ENCODE measurements around the gene TNNT2. TPM values are rescaled to one million over a fixed set of nuclear protein-coding genes. Genes with fewer than 3 reads are reported as not detected.

Gene TNNT2
- not detected in 2 replicates for total RNA-seq (2014; rRNA removed; shearing (Covaris generic); ENCODE audit: low replicate concordance)

DNA sequence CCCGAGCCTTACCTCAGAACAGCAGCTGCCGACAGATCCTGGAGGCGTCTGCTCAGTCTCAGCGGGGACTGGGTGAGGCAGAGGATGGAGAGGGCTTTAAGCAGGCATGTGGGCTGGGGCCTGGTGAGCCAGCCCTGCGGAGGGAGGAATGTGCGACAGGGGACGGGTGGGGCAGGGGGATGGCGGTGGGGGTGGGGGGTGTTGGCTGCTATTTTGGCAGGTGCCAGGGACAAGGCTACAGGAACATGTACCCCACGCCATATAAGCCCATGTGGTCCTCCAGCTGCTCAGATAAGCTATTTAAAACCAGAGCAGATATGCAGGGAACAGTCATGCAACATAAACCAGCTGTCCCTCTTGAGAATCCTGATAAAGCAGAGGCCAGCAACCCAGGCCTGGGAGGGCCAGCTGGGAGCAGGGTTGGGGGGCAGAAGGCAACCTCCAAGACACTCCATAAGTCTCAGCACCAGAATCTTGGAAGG is at the start of gene TNNT2:
TNNT2 (minus strand) TSS at position 70 of the 482 bp plus-strand sequence. CDS start 4,426 bp downstream, outside the sequence.
- Histone ChIP-seq H3K4me3 (no peak within 1 kb of the TSS), H3K9me3 (no peaks in the 10 kb centered on the region), H3K36me3 (no peaks in the 10 kb centered on the region), H3K27me3 (peaks cover 26% of the 10 kb centered on the region)
- no peak for DNase-seq

DNA sequence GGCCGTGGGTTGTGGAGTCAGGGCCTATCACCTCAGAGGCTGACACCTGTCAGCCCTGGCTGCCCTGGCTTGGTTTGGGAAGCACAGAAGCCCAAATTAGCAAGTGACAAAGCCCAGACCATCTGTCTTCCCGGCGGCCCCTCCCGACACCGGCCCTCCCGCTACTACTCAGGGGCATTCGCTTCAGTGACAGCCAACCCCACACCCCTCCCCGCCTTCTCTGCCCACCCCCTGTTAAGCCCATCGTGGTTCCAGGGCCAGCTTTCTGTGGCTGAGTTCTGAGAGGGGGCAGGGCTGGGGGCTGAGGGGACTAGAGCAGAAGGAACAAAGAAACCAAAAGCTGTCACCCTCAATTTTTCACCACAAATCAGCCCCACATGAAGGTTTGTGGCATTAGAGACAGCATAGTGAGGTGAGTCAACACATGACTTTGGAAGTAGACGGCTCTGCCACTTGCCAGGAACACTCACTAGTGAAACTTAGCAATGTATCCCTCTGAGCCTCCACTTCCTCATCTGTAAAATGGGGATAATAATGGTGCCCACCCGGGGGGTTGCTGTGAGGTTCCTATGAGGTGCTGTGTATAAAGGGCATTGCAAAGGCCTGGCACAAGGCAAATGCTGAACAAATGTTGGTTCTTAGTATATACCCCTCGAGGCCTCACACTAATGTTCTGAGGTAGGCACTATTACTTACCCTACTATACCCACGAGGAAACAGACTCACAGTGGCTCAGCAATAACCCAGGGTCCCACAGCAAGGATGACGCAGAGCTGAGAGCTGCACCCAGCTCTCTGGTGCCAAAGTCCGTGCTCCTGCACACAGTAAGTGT is 49.2 kb upstream of the TNNT2 start:
- Histone ChIP-seq H3K9me3 (no peaks in the 10 kb centered on the region), H3K27me3 (no peaks in the 10 kb centered on the region), H3K36me3 (no peaks in the 10 kb centered on the region), H3K4me3 (no peak overlapping the region)
- DNase-seq, result no peak

DNA sequence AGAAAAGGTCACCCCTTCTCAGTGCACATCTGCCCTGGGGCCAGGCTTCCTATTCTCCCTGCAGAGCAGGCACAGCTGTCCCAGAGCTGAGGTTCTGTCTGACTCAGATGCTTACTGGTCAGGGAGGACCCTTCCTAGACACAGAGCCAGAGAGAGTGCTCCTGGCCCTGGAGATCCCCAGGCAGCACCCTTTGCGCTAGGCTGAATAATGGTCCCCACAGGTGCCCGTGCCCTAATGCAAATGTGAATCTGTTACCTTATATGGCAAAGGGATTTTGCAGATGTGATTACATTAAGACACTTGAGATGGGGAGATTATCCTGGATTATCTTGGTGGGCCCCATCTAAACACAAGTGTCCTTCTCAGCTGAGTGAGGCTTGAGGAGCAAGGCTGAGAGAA is 46.7 kb upstream of the TNNT2 start:
- DNase-seq, result no peak
- H3K27me3 ChIP-seq, result no peaks in the 10 kb centered on the region
- H3K4me3 ChIP-seq, result no peak overlapping the region
- H3K9me3 ChIP-seq, result no peaks in the 10 kb centered on the region
- no peaks in the 10 kb centered on the region for H3K36me3 ChIP-seq

DNA sequence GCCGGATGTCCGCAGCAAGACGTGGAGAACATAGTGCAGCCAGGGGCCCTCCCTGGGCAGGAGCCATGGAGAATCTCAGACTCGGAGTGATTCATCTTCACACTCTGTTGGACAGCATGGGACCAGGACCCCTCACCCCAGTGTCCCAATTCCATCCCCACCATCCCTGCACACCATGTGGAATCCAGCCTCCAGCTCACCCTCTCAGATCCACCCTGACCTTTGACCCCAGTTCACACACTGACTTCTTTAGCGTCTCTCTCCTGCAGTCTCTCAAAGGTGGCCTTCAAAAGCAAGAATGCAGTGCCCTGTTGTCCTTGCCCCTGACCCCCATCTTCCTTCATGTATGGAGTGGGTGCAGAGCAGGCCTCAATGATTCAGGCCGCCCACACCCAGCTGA is 46.2 kb upstream of the TNNT2 start:
- H3K36me3 ChIP-seq, result no peaks in the 10 kb centered on the region
- no peaks in the 10 kb centered on the region for H3K27me3 ChIP-seq
- DNase-seq, result no peak

DNA sequence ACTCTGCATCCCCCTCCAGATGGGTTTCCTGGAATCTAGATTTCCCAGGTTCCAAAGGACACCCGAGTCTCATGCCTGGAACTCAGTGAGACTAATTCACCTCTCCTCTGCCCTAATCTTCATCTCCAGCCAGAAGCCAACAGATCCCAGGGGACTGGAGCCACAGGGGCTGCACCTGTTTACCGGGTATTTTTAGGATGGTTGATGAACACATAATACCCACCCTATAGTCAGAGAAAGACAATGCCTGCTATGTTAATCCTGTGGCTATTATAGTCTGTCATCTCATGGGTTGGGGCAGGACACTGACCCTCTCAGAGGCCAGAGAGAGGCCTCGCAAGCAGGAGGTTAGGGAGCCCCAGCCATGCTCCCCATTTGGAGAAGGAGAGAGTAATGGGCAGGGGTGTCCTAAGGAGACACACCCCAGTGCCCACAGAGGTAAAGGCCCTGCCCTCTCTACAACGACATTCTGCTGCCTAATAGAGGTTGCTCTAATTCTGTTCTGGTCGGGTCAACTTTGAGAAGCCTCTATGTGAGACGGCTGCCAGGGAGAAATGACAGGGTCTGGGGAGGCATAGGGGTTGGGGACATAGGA is 45.1 kb upstream of the TNNT2 start:
- Histone ChIP-seq H3K27me3 (no peaks in the 10 kb centered on the region), H3K4me3 (no peak overlapping the region), H3K9me3 (no peaks in the 10 kb centered on the region), H3K36me3 (no peaks in the 10 kb centered on the region)
- DNase-seq, result no peak

More for the DNA sequence above, 46.2 kb upstream of the TNNT2 start:
- H3K4me3 ChIP-seq, result no peak overlapping the region
- H3K9me3 ChIP-seq, result no peaks in the 10 kb centered on the region

DNA sequence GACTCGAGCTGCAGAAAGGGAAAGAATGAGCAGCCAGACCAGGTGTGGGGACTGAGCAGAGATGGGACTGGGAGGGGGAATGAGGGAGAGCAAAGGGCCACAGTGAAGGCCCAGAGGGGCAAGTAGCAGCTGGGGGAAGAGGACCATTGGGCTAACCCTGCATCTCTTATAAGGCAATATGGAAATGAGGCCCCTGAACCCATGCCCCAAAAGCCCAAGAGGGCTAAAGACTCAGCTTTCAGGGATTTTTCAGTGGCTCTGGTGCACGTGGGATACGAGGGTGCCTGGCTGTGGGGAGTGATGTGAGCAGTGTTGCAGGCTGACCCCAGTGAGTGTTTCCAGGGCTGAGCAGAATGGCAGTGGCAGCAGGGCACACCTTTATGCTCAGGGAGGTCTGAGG is 44.5 kb upstream of the TNNT2 start:
- peaks cover under 1% of the 10 kb centered on the region; the same call in 1 of the 2 replicates for H3K27me3 ChIP-seq

DNA sequence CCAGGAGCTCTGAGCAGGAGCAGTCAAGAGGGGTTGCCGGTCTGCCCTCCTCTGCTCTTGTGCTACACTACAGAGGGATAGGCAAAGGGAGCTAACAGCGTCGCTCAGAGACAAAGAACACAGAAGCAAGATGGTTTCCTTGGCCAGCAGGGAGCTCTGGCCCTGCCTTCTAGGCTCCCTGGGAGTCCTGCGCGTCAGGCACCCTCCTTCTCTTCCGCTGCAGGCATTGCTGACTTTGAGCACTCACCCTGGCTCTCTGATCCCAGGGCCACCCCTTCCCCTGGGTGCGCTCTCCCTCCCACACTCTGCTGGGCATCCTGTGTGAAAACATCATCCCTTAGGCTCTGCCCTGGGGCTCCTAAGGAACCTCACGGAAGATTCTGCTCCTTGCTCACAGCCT is 43.6 kb upstream of the TNNT2 start:
- H3K36me3 ChIP-seq, result no peaks in the 10 kb centered on the region
- H3K27me3 ChIP-seq, result peaks cover 6% of the 10 kb centered on the region; the same call in 1 of the 2 replicates
- DNase-seq, result no peak
- H3K9me3 ChIP-seq, result no peaks in the 10 kb centered on the region
- H3K4me3 ChIP-seq, result no peak overlapping the region

More for the DNA sequence above, 44.5 kb upstream of the TNNT2 start:
- H3K4me3 ChIP-seq, result no peak overlapping the region
- no peaks in the 10 kb centered on the region for H3K9me3 ChIP-seq
- H3K36me3 ChIP-seq, result no peaks in the 10 kb centered on the region
- no peak for DNase-seq

DNA sequence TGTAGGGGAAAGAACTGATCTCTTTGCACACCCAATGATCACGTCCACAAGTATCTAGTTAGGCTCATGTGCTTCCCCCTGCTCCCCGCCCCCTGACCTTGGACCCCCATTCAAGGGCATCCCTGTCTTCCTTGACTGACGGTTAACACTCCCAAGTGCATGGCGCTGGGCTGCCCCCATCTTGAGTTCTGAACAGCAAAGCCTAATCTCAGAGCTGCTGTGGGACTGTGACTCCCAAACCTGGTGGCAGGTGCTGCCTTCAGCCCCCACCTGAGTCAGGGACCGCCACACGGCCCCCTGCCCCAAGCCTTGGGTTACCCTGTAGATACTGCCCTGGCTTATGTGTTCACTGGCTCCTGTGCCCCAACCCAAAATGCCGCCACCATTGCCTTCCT is 43.1 kb upstream of the TNNT2 start:
- Histone ChIP-seq H3K4me3 (no peak overlapping the region), H3K27me3 (peaks cover 6% of the 10 kb centered on the region; the same call in 1 of the 2 replicates), H3K36me3 (no peaks in the 10 kb centered on the region), H3K9me3 (no peaks in the 10 kb centered on the region)
- DNase-seq, result no peak

DNA sequence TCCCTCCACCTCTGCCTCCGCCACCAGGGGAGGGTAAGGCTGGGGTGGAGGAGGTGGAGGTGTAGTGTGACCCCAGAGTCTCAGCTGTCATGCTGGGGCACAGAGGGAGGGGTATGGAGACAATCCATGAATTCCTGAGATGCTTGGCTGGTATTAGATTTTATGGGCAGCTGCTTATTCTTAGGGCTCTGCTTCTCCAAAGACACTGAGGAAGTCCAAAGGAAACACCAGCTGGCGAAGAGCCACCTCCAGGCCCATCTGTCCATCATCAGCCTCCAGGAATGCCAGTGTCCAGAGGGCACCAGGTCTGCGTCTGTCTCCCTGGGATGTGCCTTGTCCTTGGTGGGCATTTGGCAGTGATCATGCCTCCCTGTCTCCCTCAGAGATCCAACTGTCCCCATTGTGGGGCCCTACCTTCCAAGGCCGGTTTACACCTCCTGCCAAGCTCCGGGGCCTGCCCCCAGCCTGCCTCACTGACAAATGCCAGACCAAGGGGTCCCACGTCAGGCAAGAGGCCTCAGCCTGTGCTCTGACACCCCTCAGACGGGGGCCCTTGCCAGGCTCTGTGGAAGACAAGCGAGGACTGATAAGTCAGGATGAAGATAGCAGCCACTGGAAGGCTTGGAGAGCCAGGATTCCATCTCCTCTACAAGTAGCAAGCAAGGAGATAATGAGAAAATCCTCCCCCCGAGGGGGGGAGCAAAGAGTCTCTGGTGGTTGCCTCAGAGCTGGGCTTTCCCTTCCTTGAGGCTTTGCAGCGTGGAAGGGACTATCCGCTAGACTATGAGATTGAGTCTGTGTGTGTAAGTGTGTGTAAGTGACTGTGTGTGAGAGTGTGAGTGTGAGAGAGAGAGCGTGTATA is 42.5 kb upstream of the TNNT2 start:
- Histone ChIP-seq H3K4me3 (no peak overlapping the region), H3K27me3 (peaks cover 6% of the 10 kb centered on the region; the same call in 1 of the 2 replicates), H3K36me3 (no peaks in the 10 kb centered on the region), H3K9me3 (no peaks in the 10 kb centered on the region)
- peak; percentile 27 for DNase-seq

DNA sequence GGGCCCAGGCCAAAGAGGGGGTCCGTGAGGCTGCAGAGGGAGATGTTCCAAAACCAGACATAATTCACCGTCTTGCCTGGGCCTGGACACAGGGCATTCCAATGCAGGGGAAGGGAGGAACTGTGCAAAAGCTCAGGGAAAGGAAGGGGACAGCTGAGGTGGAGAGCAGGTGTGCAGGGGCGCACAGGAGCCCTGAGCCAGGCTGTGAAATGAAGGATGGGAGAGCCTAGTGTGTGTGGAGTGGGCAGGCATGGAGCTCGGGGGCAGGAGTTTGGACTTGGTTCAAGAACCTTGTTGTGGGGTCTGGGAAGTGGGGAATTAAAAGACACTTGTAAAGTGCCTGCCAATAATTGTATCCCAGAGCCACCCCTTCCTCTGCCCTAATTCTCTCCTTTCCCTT is 41.8 kb upstream of the TNNT2 start:
- Histone ChIP-seq H3K36me3 (no peaks in the 10 kb centered on the region), H3K4me3 (no peak overlapping the region), H3K9me3 (no peaks in the 10 kb centered on the region), H3K27me3 (peaks cover 6% of the 10 kb centered on the region; the same call in 1 of the 2 replicates)
- no peak for DNase-seq

DNA sequence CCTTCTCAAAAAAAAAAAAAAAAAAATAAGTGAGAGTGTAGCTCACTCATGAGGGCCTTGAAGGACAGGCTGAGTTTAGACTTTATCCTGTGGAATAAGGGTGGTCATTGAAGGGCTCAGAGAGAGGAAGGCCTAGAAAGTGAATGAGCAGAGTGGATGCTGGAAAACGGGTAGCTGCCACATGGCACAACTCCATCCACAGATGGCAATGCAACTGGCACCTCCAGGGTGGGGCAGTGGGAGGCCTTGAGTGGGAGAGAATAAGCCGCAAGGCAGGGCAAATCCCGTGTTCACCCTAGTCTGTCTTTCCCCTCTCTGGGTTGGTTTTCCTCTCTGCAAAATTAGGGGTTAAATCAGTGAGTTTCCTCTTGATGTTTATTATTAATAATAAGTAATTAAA is 41.0 kb upstream of the TNNT2 start:
- Histone ChIP-seq H3K9me3 (no peaks in the 10 kb centered on the region), H3K27me3 (peaks cover 6% of the 10 kb centered on the region; the same call in 1 of the 2 replicates), H3K4me3 (no peak overlapping the region), H3K36me3 (no peaks in the 10 kb centered on the region)
- DNase-seq, result no peak

DNA sequence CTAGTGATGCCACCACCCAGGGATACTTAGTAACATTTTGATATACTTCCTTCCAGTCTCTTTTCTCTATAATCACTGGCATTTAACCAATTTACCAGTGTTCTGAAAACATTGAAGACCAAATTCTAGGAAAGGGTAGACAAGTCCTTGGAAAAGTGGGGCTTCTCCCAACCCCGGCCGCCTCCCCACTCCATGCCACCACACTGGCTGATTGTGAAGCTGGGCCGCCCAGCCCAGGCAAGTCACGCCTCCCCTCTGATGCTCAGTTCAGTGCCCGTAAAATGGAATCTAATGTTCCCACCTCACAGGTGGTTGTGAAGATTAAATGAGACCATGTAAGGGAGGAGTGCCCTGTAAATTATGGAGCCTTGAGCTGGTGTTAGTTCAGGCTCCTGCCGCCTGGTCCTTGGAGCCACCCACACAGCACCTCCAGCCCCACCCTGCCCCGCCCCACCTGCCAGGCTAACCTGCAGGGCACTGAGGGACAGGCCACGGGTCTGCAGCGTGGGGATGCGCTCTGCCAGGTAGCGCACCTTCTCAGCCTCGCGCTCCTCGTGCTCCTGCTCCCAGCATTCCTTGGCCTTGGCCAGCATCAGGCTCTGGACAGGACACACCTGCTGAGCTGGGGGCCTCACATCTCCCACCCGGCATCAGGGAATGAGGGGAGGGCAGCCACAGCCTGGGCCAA is 36.7 kb upstream of the TNNT2 start:
- no peak overlapping the region for H3K4me3 ChIP-seq
- no peak for DNase-seq
- H3K27me3 ChIP-seq, result peaks cover 6% of the 10 kb centered on the region; the same call in 1 of the 2 replicates
- H3K9me3 ChIP-seq, result no peaks in the 10 kb centered on the region
- H3K36me3 ChIP-seq, result no peaks in the 10 kb centered on the region

DNA sequence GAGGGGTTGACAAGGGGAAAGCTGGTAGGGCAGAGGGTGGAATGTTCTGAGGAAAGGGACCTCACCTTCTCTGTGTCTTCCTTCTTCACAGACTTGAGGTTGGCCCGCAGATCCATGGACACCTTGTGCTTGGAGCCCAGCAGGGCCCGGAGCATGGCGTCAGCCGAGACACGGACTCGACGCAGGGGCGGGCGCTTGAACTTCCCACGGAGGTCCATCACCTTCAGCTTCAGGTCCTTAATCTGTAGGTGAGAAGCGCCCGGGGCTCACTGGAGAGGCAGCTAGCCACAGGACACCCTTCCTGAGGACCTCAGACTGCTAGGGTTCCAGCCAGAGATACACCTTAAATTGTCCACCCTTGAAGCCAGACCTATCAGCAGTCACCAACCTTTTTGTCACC is 33.8 kb upstream of the TNNT2 start:
- Histone ChIP-seq H3K9me3 (no peaks in the 10 kb centered on the region), H3K4me3 (no peak overlapping the region), H3K27me3 (no peaks in the 10 kb centered on the region; the same call in 1 of the 2 replicates), H3K36me3 (no peaks in the 10 kb centered on the region)
- DNase-seq, result no peak

DNA sequence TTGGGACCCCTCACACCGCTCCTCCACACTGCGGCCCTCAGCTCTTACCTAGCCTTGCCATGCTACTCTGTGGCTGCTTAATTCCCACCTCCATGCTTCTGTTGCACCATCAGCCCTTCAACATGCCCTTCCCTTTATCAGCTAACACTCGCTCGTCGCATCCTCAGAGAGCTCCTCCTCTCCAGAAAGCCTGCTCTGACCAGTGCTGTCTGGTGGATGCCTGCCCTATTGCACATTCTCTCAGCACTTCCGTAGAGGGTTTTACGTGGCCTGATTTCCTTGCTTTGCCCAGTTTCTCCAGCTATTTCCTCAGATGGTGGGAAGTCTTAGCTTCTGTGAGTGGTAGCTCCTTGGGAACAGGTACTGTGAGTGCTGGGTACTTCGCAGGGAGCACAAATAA is 32.0 kb upstream of the TNNT2 start:
- Histone ChIP-seq H3K9me3 (no peaks in the 10 kb centered on the region), H3K4me3 (no peak overlapping the region), H3K27me3 (0 out of 2 replicates have a peak, but pooled peaks cover 2% of the 10 kb centered on the region), H3K36me3 (no peaks in the 10 kb centered on the region)
- DNase-seq, result no peak

DNA sequence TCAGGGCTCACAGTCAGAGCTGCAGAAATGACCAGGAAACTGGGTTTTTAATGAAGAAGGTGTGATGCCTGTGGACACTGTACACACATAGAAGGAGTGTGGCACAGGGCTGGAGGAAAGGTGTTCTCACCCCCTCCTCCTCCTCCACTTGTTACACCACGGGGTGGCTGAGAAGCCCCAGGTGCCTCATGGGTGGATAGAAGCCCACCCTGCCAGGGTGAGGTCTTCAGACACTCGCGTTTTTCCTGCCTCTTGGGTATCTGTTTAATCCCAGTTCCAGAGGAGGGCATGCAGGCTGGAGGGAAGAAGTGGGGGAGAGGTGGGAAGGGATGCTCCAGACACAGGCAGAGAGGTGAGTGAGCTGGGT is 31.3 kb upstream of the TNNT2 start:
- Histone ChIP-seq H3K36me3 (no peaks in the 10 kb centered on the region), H3K4me3 (no peak overlapping the region), H3K9me3 (no peaks in the 10 kb centered on the region), H3K27me3 (peaks cover 4% of the 10 kb centered on the region; the same call in 1 of the 2 replicates)
- DNase-seq, result no peak

DNA sequence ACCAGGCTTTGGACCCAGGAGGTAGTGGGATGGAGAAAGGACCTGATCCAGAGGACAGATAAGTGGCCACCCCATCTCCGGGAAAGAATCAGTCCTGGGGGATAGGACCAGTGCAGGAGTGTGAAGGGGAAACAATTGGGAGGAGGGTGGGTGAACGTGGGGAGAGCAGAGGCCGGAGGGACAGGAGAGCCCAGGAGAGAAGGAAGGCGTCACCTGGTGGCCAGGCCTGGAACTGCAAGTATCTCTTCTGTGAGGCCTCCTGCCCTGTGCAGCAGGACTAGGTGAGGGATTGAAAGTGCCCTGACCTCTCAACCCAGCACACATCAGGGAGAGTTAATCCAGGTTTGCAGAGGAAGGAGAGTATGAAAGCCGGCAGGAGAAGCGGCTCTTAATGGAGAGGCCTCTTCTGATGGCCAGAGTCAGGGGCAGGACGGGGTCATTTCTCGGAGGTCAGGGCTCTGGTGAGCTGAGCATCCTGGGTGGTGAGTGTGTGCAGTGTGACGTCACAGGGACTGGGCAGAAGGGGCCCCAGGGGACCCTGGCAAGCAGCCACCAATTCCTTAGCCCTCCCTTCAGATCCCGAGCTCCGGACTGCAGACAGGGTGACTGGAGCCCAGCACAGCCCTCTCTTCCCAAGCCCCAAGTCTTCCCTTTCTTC is 30.8 kb upstream of the TNNT2 start:
- Histone ChIP-seq H3K9me3 (no peaks in the 10 kb centered on the region), H3K36me3 (no peaks in the 10 kb centered on the region), H3K4me3 (no peak overlapping the region), H3K27me3 (peaks cover 5% of the 10 kb centered on the region; the same call in 1 of the 2 replicates)
- DNase-seq, result peak; percentile 69
